AG10803 (cell line): ENCODE results near the gene GLTP.

Experiments
- DNase-seq: peaks from one replicate; pipeline ENCODE4 v3.0.0; 2010; ENCODE audit warnings: low read depth
- H3K4me3 ChIP-seq: 2 replicates; pipeline ENCODE4 v1.5.1; 2011; ENCODE audit warnings: mild to moderate bottlenecking, low read length, control low read depth
- CTCF ChIP-seq: conservative IDR thresholded peaks from 2 replicates; pipeline ENCODE4 v1.5.1; 2011; ENCODE audit warnings: mild to moderate bottlenecking, low read length, control low read depth, inconsistent platforms

The GLTP gene

GRCh38 chr12:109820816-109821381, 59.4 kb downstream of the GLTP start:
- TF ChIP-seq CTCF = no peak
- no peak for DNase-seq

DNA sequence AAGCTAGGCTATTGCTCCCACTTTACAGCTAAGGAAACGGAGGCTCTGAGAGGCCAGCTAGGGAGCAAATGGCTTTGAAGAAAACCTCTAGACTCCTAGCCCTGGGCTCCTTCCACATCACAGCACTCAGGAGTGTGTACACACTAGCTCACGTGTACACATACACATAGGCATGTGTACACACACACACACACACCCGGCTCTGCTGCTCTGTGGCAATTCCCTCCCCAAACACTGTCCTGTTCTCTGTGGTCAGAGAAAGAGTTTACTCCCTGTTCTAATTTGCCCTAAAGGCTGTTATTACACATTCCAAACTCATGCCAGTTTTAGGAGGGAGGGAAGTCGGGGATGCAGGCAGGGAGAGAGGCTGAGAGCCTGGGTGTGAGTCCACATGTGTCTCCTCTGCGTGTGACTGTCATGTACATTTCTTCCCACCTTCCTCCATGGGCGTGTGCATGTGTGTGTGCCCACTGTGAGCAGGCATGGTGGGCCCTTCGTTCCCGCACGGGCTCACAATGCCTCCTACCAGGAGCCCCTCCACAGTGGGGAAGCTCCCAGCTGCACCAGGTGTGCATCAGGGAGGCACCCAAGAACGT, 61.3 kb downstream of the GLTP start:
- no peak for TF ChIP-seq CTCF
- no peak overlapping the region for H3K4me3 ChIP-seq
- DNase-seq = peak; percentile 88

More at GRCh38 chr12:109820816-109821381, 59.4 kb downstream of the GLTP start:
- no peak overlapping the region for H3K4me3 ChIP-seq

- TF ChIP-seq CTCF = no peak
- DNase-seq = no peak
- no peak overlapping the region for H3K4me3 ChIP-seq
These were observed 62.1 kb downstream of the GLTP start for GRCh38 chr12:109818253-109818652.

DNA sequence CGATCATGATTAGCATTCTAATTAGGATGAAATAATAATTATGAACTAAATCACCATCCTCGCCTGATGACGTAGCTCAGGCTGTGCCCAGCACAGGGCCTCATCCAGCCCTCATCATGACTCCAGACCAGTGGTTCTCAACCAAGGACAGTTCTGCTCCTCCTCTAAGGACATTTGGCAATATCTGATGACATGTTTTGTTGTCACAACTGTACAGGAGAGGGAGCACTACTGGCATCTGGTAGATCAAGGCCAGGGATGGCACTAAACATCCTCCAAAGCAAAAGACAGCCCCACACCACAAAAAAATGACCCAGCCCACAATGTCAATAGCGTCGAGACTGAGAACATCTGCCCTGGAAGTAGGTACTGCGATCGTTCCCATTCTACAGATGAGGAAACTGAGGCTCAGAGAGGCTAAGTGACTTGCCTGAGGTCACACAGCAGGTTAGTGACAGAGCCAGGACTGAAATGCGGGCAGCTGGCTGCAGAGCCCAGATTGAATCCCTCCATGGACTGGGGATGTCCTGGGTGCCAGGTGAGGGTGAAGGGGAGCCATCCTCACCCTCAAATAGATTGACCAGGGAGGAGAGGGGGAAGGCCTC, 62.6 kb downstream of the GLTP start:
- no peak for TF ChIP-seq CTCF
- no peak overlapping the region for H3K4me3 ChIP-seq
- DNase-seq = no peak

DNA sequence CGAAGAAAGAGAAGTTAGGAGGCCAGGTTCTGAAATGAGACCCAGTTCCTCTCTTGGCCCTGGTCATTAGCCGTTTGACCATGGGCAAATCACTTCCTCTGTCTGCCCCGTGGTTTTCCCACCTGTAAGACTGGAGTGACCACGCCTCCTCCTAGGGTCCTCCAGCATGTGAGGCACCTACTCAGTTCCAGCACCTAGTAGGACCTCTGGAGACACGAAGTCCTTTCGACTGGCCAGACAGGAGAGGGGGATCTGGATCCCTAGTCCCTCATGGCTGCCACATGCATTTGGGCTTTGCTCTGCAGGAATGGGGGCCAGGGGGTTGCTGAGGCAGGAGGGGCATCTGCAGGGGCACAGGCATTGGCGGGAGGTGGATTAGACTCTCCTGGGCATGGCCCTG, 63.5 kb downstream of the GLTP start:
- no peak overlapping the region for H3K4me3 ChIP-seq
- TF ChIP-seq CTCF = no peak
- DNase-seq = no peak

DNA sequence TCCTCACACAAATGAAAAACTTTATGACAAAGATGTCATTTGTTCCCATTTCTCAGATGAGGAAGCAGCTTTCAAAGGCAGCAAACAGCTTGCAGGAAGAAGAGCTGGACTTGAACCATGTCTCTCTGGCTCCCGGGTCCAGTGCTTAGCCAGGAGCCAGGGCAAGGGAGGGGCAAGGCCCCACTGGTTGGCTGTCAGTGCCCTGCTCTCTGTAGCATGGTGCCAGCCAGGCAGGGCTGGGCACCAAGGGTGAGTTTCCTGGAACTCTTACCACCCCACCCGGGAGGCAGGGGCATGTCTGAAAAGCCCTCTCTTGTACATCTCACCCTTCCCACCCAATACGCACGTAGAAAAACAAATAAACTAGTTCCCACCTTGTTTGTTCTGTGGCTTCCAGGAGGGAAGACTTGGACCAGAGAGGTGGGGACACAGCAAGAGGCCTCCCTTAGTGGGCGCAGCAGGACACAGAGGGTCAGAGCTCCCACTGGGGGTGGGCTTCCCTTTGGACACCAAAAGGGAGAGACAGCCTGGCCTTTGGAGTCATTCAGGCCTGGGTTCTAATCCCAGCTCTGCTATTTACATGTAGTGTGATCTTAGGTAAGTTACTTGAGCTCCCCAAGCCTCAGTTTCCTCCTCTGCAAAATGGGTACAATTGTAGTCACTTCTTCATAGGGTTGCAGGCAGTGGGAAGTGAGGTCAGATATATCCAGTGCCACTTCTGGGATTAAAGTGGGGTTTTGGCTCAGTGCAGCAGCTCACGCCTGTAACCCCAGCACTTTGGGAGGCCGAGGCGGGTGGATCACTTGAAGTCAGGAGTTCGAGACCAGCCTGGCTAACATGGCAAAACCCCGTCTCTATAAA, 64.4 kb downstream of the GLTP start:
- H3K4me3 ChIP-seq = no peak overlapping the region
- no peak for DNase-seq
- TF ChIP-seq CTCF = no peak

- TF ChIP-seq CTCF = no peak
- no peak for DNase-seq
These were observed 65.1 kb downstream of the GLTP start for GRCh38 chr12:109815225-109815624.

More at GRCh38 chr12:109815225-109815624, 65.1 kb downstream of the GLTP start:
- no peak overlapping the region for H3K4me3 ChIP-seq
